ENCODE data around the gene ZNF768. TPM values are rescaled to one million over a fixed set of nuclear protein-coding genes. Genes with fewer than 3 reads are reported as not detected.

Gene ZNF768
- total and polyA plus RNA-seq, 2 of the 13 experiments (the other 11 are each of a cell fraction or from before 2014, with no cell fraction given), result 26.7 to 34.4 TPM

DNA sequence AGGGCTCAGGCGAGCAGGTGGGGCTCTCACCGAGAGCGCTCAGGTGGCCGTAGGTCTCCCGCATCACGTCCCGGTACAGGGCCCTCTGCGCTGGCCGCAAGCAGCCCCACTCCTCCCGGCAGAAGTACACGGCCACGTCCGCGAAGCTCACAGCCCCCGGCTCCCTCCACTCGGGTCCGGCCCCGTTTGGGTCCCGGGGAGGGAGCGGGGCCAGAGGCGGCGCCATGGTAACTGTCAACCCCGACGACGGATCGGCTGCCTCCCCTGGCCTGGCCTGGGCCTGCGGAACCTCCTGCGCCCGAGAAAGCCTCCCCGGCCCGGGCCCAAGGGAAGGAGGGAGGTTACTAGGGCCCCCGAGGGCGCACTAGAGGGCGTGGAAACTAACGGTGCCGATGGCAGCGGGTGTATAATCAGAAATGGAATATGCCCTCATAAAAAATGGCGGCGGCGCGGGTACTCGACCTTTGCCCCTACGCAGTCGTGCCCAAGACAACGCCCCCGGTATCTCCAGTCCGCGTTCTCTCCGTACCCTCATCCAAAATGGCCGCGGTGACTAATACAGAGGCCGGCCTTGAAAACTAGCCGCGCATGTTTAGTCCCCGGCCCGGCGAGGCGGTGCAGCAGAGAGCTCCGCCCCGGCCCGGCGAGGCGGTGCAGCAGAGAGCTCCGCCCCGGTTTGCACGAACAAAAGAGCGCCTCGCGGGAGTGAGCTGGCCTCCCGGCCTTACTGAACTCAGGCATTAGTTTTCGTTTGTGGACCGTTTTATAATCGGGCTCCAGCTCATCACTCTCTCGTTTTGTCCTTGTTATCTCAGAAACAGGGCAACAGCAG, 31.8 kb upstream of the ZNF768 start, which contains the start of gene ZNF764 (continued):
- TF ChIP-seq LBX2 (CRISPR knock-in tag; IDR thresholded peaks at IDR 0.05; ENCODE audit: borderline replicate concordance) (no peak), ZKSCAN1 (IDR thresholded peaks at IDR 0.05; ENCODE audit: low read length) (no peak), TFDP1 (CRISPR knock-in tag; IDR thresholded peaks at IDR 0.05; ENCODE audit: borderline replicate concordance) (peak; percentile 40; the same call in 1 of the 2 replicates), ZEB1 (IDR thresholded peaks at IDR 0.05; ENCODE audit: insufficient replicate concordance, low read depth) (peak; percentile 61), ETV6 (CRISPR knock-in tag; conservative IDR thresholded peaks at IDR 0.05) (no peak), ADNP (CRISPR knock-in tag; IDR thresholded peaks at IDR 0.05) (no peak), ZNF513 (CRISPR knock-in tag; conservative IDR thresholded peaks at IDR 0.05) (no peak), ZBTB38 (CRISPR knock-in tag; IDR thresholded peaks at IDR 0.05) (peak; percentile 63; the same call in 1 of the 2 replicates), ZNF788 (CRISPR knock-in tag; IDR thresholded peaks at IDR 0.05; ENCODE audit: borderline replicate concordance) (peak; percentile 29), ZBTB2 (CRISPR knock-in tag; IDR thresholded peaks at IDR 0.05; ENCODE audit: low read depth) (peak; percentile 96), KLF15 (CRISPR knock-in tag; IDR thresholded peaks at IDR 0.05; ENCODE audit: borderline replicate concordance) (peak; percentile 83), ZNF737 (CRISPR knock-in tag; IDR thresholded peaks at IDR 0.05; ENCODE audit: borderline replicate concordance) (peak; percentile 66; the same call in 1 of the 2 replicates)
- TF ChIP-seq, protein P1, sequence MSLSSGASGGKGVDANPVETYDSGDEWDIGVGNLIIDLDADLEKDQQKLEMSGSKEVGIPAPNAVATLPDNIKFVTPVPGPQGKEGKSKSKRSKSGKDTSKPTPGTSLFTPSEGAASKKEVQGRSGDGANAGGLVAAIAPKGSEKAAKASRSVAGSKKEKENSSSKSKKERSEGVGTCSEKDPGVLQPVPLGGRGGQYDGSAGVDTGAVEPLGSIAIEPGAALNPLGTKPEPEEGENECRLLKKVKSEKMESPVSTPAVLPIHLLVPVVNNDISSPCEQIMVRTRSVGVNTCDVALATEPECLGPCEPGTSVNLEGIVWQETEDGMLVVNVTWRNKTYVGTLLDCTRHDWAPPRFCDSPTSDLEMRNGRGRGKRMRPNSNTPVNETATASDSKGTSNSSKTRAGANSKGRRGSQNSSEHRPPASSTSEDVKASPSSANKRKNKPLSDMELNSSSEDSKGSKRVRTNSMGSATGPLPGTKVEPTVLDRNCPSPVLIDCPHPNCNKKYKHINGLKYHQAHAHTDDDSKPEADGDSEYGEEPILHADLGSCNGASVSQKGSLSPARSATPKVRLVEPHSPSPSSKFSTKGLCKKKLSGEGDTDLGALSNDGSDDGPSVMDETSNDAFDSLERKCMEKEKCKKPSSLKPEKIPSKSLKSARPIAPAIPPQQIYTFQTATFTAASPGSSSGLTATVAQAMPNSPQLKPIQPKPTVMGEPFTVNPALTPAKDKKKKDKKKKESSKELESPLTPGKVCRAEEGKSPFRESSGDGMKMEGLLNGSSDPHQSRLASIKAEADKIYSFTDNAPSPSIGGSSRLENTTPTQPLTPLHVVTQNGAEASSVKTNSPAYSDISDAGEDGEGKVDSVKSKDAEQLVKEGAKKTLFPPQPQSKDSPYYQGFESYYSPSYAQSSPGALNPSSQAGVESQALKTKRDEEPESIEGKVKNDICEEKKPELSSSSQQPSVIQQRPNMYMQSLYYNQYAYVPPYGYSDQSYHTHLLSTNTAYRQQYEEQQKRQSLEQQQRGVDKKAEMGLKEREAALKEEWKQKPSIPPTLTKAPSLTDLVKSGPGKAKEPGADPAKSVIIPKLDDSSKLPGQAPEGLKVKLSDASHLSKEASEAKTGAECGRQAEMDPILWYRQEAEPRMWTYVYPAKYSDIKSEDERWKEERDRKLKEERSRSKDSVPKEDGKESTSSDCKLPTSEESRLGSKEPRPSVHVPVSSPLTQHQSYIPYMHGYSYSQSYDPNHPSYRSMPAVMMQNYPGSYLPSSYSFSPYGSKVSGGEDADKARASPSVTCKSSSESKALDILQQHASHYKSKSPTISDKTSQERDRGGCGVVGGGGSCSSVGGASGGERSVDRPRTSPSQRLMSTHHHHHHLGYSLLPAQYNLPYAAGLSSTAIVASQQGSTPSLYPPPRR (CRISPR knock-in tag; IDR thresholded peaks at IDR 0.05; ENCODE audit: borderline replicate concordance), result 0 out of 2 replicates have a peak, but pooled peaks have one; percentile 12
- TF ChIP-seq, protein P2, sequence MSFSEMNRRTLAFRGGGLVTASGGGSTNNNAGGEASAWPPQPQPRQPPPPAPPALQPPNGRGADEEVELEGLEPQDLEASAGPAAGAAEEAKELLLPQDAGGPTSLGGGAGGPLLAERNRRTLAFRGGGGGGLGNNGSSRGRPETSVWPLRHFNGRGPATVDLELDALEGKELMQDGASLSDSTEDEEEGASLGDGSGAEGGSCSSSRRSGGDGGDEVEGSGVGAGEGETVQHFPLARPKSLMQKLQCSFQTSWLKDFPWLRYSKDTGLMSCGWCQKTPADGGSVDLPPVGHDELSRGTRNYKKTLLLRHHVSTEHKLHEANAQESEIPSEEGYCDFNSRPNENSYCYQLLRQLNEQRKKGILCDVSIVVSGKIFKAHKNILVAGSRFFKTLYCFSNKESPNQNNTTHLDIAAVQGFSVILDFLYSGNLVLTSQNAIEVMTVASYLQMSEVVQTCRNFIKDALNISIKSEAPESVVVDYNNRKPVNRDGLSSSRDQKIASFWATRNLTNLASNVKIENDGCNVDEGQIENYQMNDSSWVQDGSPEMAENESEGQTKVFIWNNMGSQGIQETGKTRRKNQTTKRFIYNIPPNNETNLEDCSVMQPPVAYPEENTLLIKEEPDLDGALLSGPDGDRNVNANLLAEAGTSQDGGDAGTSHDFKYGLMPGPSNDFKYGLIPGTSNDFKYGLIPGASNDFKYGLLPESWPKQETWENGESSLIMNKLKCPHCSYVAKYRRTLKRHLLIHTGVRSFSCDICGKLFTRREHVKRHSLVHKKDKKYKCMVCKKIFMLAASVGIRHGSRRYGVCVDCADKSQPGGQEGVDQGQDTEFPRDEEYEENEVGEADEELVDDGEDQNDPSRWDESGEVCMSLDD (CRISPR knock-in tag; IDR thresholded peaks at IDR 0.05; ENCODE audit: borderline replicate concordance), result peak; percentile 27; the same call in 1 of the 2 replicates

Measured in HepG2 (cell line).